Calu3 (cell line): ENCODE measurements around the gene NELFA. TPM values are rescaled to one million over a fixed set of nuclear protein-coding genes. Genes with fewer than 3 reads are reported as not detected.

ENCODE experiments used
- BruUV-seq: library from RNA; stranded (reverse); fragments of 400-500 nt; replicated peaks from 2 replicates; lab custom pipeline; 2021; lab: Mats Ljungman, UMichigan
- CTCF ChIA-PET: fragments of 300-600 bp; sonication (Branson Sonifier 250); formaldehyde crosslinking; loops from one replicate; lab custom pipeline; 2022; ENCODE audit warnings: antibody characterized with exemption; lab: Charles Lee
- DNase-seq: peaks from one replicate; pipeline ENCODE4 v3.0.0; 2022
- H3K27ac Mint-ChIP-seq: one replicate; pipeline ENCODE4 v1.8.0; 2022; ENCODE audit warnings: mixed read lengths; ENCODE audit not compliant: unreplicated experiment
- H3K27me3 Mint-ChIP-seq: one replicate; pipeline ENCODE4 v1.8.0; 2022; ENCODE audit warnings: mixed read lengths; ENCODE audit not compliant: unreplicated experiment
- H3K36me3 Mint-ChIP-seq: one replicate; pipeline ENCODE4 v1.8.0; 2022; ENCODE audit warnings: mild to moderate bottlenecking, moderate library complexity, mixed read lengths; ENCODE audit not compliant: insufficient read depth, unreplicated experiment
- H3K4me1 Mint-ChIP-seq: one replicate; pipeline ENCODE4 v1.8.0; 2022; ENCODE audit warnings: mild to moderate bottlenecking, low read depth, mixed read lengths; ENCODE audit not compliant: unreplicated experiment
- H3K4me3 Mint-ChIP-seq: one replicate; pipeline ENCODE4 v1.8.0; 2022; ENCODE audit warnings: mild to moderate bottlenecking, low read depth, moderate library complexity, mixed read lengths; ENCODE audit not compliant: unreplicated experiment
- H3K9me3 Mint-ChIP-seq: one replicate; pipeline ENCODE4 v1.8.0; 2022; ENCODE audit warnings: low read depth, mixed read lengths; ENCODE audit not compliant: unreplicated experiment
- intact Hi-C: fragments of 100-400 bp; cut with micrococcal nuclease; formaldehyde crosslinking; loops from one replicate; pipeline ENCODE4 v1.10.0; 2022; ENCODE audit not compliant: unreplicated experiment
- total RNA-seq: library from RNA; stranded (reverse); gene quantifications from 2 replicates; pipeline ENCODE4 v1.2.3, GENCODE V29; 2022
- TF ChIP-seq, protein P1 (sequence below): fragments of 200-600 bp; IDR thresholded peaks from one replicate; pipeline ENCODE4 v1.8.0; 2022; ENCODE audit warnings: antibody characterized with exemption; ENCODE audit not compliant: unreplicated experiment

Gene NELFA
- total RNA-seq, 1 experiment from 2014 or later: 29.9 TPM

- TF ChIP-seq, protein P1, sequence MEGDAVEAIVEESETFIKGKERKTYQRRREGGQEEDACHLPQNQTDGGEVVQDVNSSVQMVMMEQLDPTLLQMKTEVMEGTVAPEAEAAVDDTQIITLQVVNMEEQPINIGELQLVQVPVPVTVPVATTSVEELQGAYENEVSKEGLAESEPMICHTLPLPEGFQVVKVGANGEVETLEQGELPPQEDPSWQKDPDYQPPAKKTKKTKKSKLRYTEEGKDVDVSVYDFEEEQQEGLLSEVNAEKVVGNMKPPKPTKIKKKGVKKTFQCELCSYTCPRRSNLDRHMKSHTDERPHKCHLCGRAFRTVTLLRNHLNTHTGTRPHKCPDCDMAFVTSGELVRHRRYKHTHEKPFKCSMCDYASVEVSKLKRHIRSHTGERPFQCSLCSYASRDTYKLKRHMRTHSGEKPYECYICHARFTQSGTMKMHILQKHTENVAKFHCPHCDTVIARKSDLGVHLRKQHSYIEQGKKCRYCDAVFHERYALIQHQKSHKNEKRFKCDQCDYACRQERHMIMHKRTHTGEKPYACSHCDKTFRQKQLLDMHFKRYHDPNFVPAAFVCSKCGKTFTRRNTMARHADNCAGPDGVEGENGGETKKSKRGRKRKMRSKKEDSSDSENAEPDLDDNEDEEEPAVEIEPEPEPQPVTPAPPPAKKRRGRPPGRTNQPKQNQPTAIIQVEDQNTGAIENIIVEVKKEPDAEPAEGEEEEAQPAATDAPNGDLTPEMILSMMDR: no peak
- Mint-ChIP-seq H3K27me3 (no peaks in the 10 kb centered on the region), H3K9me3 (no peaks in the 10 kb centered on the region), H3K27ac (no peak overlapping the region), H3K4me3 (no peak overlapping the region), H3K4me1 (no peaks in the 10 kb centered on the region), H3K36me3 (peaks cover 53% of the 10 kb centered on the region)
- no peak for DNase-seq
- CTCF ChIA-PET: no interaction called here
- intact Hi-C loops: no loop called here
- no TSS peak for BruUV-seq
These were observed 41.1 kb downstream of the NELFA start for GRCh38 chr4:1967512-1968149.

DNA sequence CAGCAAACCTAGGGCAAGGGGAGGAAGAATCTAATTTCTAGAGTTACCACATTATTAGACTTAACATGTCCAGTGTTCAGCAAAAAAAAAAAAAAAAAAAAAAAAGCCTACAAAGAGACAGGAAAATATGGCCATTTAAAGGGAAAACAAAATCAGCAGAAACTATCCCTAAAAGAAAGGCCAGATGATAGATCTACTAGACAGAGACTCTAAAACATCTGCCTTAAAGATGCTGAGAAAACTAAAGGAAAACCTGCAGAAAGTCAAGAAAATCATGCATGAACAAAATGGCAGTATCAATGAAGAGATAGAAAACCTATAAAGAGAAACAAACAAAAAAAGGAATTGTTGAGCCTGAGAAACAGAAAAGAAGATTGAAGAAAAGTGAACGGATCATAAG lies 43.8 kb downstream of the NELFA start:
- H3K4me1 Mint-ChIP-seq: no peaks in the 10 kb centered on the region
- peaks cover 46% of the 10 kb centered on the region for H3K36me3 Mint-ChIP-seq
- TF ChIP-seq, protein P1: no peak
- CTCF ChIA-PET: no interaction called here
- DNase-seq: no peak
- no peak overlapping the region for H3K4me3 Mint-ChIP-seq
- intact Hi-C loops: no loop called here
- BruUV-seq: no TSS peak
- no peak overlapping the region for H3K27ac Mint-ChIP-seq
- no peaks in the 10 kb centered on the region for H3K9me3 Mint-ChIP-seq
- no peaks in the 10 kb centered on the region for H3K27me3 Mint-ChIP-seq

- no TSS peak for BruUV-seq
- CTCF ChIA-PET: no interaction called here
- intact Hi-C loops: no loop called here
- Mint-ChIP-seq H3K27ac (no peak overlapping the region), H3K27me3 (no peaks in the 10 kb centered on the region), H3K9me3 (no peaks in the 10 kb centered on the region), H3K4me3 (no peak overlapping the region), H3K36me3 (peaks cover 44% of the 10 kb centered on the region), H3K4me1 (no peaks in the 10 kb centered on the region)
- DNase-seq: no peak
- TF ChIP-seq, protein P1: no peak
These were observed 44.3 kb downstream of the NELFA start for GRCh38 chr4:1964443-1964842.

DNA sequence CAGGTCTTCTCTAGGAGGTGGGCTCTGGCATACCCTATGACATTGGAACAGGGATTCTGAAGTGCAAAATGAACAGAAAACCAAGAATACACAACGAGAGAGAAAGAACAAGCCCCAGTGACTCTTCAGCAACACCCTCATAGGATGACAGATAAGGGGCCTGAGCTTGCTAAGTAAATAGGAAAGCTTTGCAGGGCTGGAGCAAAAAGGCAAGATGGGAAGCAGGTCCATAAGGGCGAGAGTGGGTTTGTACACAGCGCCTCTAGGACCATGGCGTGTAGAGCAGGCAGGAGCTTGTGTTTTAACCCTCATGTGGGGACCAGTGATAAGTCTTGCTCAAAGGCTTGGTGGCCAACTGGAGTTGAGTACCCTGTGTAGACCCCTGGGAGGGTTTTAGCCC lies 45.8 kb downstream of the NELFA start:
- H3K4me1 Mint-ChIP-seq: no peaks in the 10 kb centered on the region
- no peak for DNase-seq
- CTCF ChIA-PET: no interaction called here
- TF ChIP-seq, protein P1: no peak
- H3K9me3 Mint-ChIP-seq: no peaks in the 10 kb centered on the region
- intact Hi-C loops: no loop called here
- no peak overlapping the region for H3K4me3 Mint-ChIP-seq
- BruUV-seq: no TSS peak
- H3K36me3 Mint-ChIP-seq: peaks cover 50% of the 10 kb centered on the region
- H3K27me3 Mint-ChIP-seq: no peaks in the 10 kb centered on the region
- H3K27ac Mint-ChIP-seq: no peak overlapping the region
